Large intestine (tissue), 3 donors: Measurements from ENCODE around the gene YWHAQ. TPM values are rescaled to one million over a fixed set of nuclear protein-coding genes. Genes with fewer than 3 reads are reported as not detected.
"Not testable (repeated sequence)": the region's sequence is repeated elsewhere in the genome, so short reads cannot be mapped to it uniquely, and the experiment has no call there.

Source experiments
- DNase-seq, 2 donors: peaks; one replicate each; pipeline versions ENCODE4 v3.0.0 to v3.0.0-alpha.2; 2013
- H3K27ac ChIP-seq: one replicate; pipeline ENCODE4 v1.5.1; 2013; ENCODE audit warnings: low read length
- H3K27me3 ChIP-seq: 2 replicates; pipeline ENCODE4 v1.6.1; 2013; ENCODE audit warnings: low read length; ENCODE audit not compliant: control insufficient read depth, insufficient read depth
- H3K36me3 ChIP-seq: 2 replicates; pipeline ENCODE4 v1.6.1; 2013; ENCODE audit warnings: low read length; ENCODE audit not compliant: control insufficient read depth, insufficient read depth
- H3K4me1 ChIP-seq: one replicate; pipeline ENCODE4 v1.6.1; 2013; ENCODE audit warnings: low read length; ENCODE audit not compliant: control insufficient read depth, insufficient read depth
- H3K4me3 ChIP-seq: one replicate; pipeline ENCODE4 v1.5.1; 2013; ENCODE audit warnings: low read length
- H3K9me3 ChIP-seq: one replicate; pipeline ENCODE4 v1.6.1; 2013; ENCODE audit warnings: mild to moderate bottlenecking, low read depth, low read length, moderate library complexity; ENCODE audit not compliant: control insufficient read depth
- WGBS: methylation state at CpG from one replicate; pipeline ENCODE4 v1.1.5; 2013; ENCODE audit warnings: low lambda C conversion rate; ENCODE audit not compliant: insufficient coverage; 5-methylcytosine and 5-hydroxymethylcytosine counted together
- polyA plus RNA-seq: library from polyadenylated mRNA; unstranded; fragments of 120-200 nt; gene quantifications from one replicate; pipeline ENCODE4 v1.2.1, GENCODE V29; 2013

The YWHAQ gene
- polyA plus RNA-seq, 1 donor, result 234 TPM

GRCh38 chr2:9637330-9637729, 6.5 kb upstream of the YWHAQ start:
- Histone ChIP-seq H3K4me3 (no peak overlapping the region), H3K36me3 (no peaks in the 10 kb centered on the region), H3K27ac (no peak overlapping the region), H3K4me1 (peaks cover 5% of the 10 kb centered on the region), H3K27me3 (no peaks in the 10 kb centered on the region), H3K9me3 (no peaks in the 10 kb centered on the region)
- DNase-seq, result no peak
- WGBS, result no CpG with 5 or more reads among the region's 2 CpGs

GRCh38 chr2:9634133-9634532, 3.3 kb upstream of the YWHAQ start:
- H3K4me3 ChIP-seq, result no peak overlapping the region
- H3K4me1 ChIP-seq, result peaks cover 13% of the 10 kb centered on the region
- H3K9me3 ChIP-seq, result no peaks in the 10 kb centered on the region
- H3K27me3 ChIP-seq, result no peaks in the 10 kb centered on the region
- no peak for DNase-seq
- WGBS, result no CpG with 5 or more reads among the region's 3 CpGs
- no peaks in the 10 kb centered on the region for H3K36me3 ChIP-seq
- H3K27ac ChIP-seq, result no peak overlapping the region

GRCh38 chr2:9631878-9632700, 1.3 kb upstream of the YWHAQ start:
- DNase-seq, result peak in 1 of 2 donors; percentile 37
- Histone ChIP-seq H3K4me3 (no peak overlapping the region), H3K4me1 (peaks cover 15% of the 10 kb centered on the region), H3K36me3 (peaks cover 11% of the 10 kb centered on the region), H3K27me3 (no peaks in the 10 kb centered on the region), H3K27ac (no peak overlapping the region), H3K9me3 (no peaks in the 10 kb centered on the region)
- WGBS, result no CpG with 5 or more reads among the region's 13 CpGs

DNA sequence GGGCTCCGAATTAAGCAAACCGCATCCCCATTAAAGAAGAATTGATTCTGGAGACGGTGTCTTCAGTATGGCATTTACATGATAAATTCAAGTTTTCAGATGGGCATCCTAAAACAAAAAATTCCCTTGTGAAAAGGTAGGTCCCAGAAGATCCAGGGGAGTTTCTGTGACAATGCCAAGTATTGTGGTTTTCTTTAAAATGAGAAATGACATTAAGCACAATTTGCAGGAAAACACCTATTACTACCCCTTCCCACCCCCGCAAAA, 689 bp upstream of the YWHAQ start:
- peak overlapping the region; percentile 52 for H3K4me3 ChIP-seq
- DNase-seq, result no peak
- peaks cover 15% of the 10 kb centered on the region for H3K36me3 ChIP-seq
- no CpG with 5 or more reads among the region's 4 CpGs for WGBS
- peaks cover 15% of the 10 kb centered on the region for H3K4me1 ChIP-seq
- H3K27me3 ChIP-seq, result no peaks in the 10 kb centered on the region
- H3K9me3 ChIP-seq, result no peaks in the 10 kb centered on the region
- H3K27ac ChIP-seq, result peak overlapping the region; percentile 92

- peaks cover 15% of the 10 kb centered on the region for H3K4me1 ChIP-seq
- DNase-seq, result peak; percentile 57 to 90
- no CpG with 5 or more reads among the region's 67 CpGs for WGBS
Observed at GRCh38 chr2:9630117-9630735, 571 bp downstream of the YWHAQ start.

DNA sequence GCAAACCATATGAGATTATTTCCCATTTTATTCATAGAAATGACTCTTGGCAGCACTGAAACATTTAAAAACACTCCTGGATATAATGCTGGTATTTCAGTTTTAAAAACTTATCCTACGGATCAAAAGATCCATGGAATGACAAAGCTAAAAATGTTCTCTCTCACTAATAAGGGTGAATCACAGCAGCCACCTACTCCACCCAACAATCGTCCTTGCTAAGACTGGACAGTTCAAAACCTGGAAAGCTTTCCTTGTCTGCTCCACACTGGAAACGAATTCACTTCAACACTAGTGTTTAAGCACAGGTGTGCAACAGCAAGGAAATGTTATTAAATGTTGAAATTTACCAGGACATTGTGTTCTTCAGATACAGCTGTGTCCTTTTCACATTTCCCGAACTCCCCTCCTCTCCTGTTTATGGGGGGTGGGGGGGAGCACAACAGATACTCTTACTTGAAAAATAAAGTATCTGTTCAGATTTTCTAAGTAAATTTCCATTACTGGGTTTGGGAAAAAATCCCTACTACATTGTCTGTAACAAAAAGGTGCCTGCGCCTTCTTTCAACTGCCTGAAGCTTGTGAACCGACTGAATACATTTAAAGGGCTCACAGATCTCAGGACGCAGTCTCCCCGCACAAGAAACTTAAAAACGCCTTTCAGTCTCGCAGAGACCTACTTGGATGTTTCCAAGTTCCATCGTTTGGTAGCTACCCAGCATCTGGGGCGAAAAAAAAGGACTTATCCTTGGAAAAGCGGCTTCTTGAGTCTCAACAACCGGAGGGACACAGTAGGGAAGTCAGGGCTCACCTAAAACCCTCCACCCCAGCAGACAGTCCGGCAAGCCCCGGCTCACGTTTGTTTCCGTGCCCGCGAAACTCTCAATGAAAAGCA, 1.3 kb downstream of the YWHAQ start:
- DNase-seq, result peak in 1 of 2 donors; percentile 17
- H3K27ac ChIP-seq, result peak overlapping the region; percentile 92
- peaks cover 20% of the 10 kb centered on the region for H3K36me3 ChIP-seq
- no peaks in the 10 kb centered on the region for H3K9me3 ChIP-seq
- peaks cover 15% of the 10 kb centered on the region for H3K4me1 ChIP-seq
- H3K27me3 ChIP-seq, result no peaks in the 10 kb centered on the region
- 0% methylated on average over 2 of the region's 20 CpGs for WGBS
- peak overlapping the region; percentile 52 for H3K4me3 ChIP-seq

More at GRCh38 chr2:9630117-9630735, 571 bp downstream of the YWHAQ start:
- peaks cover 18% of the 10 kb centered on the region for H3K36me3 ChIP-seq
- no peaks in the 10 kb centered on the region for H3K9me3 ChIP-seq
- peak overlapping the region; percentile 52 for H3K4me3 ChIP-seq
- H3K27ac ChIP-seq, result peak overlapping the region; percentile 92
- no peaks in the 10 kb centered on the region for H3K27me3 ChIP-seq

DNA sequence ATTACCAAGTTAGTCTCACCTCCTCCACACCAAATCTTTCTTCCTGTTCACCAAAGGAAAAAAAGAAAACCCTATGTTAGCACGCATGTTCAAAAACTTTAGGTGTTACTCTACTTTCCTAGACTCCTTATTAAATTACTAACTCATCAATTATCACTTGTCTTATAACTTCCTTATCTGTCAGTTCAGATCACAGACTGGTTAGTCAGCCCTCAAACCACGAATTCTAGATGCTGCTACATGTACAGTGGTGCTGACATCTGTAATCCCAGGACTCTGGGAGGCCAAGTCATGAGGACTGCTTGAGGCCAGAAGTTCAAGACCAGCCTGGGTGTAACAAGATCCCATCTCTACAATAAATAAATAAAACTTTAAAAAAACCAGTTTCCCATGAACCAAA, 3.5 kb downstream of the YWHAQ start:
- Histone ChIP-seq H3K36me3 (peaks cover 26% of the 10 kb centered on the region), H3K4me1 (peaks cover 14% of the 10 kb centered on the region), H3K4me3 (no peak overlapping the region), H3K27me3 (no peaks in the 10 kb centered on the region), H3K27ac (no peak overlapping the region), H3K9me3 (no peaks in the 10 kb centered on the region)
- WGBS, result no CpG with 5 or more reads among the region's 2 CpGs
- DNase-seq, result no peak

- Histone ChIP-seq H3K27ac (no peak overlapping the region), H3K9me3 (no peaks in the 10 kb centered on the region), H3K4me3 (no peak overlapping the region), H3K27me3 (no peaks in the 10 kb centered on the region), H3K36me3 (peaks cover 25% of the 10 kb centered on the region), H3K4me1 (peaks cover 15% of the 10 kb centered on the region)
- WGBS, result no CpG with 5 or more reads among the region's 9 CpGs
- DNase-seq, result no peak
Observed at GRCh38 chr2:9623151-9623550, 7.6 kb downstream of the YWHAQ start.

- H3K4me1 ChIP-seq, H3K27me3 ChIP-seq, H3K9me3 ChIP-seq, H3K27ac ChIP-seq, DNase-seq, H3K4me3 ChIP-seq: not testable (repeated sequence)
- peaks cover 19% of the 10 kb centered on the region for H3K36me3 ChIP-seq
- no CpG with 5 or more reads among the region's 6 CpGs for WGBS
Observed at GRCh38 chr2:9621655-9622054, 9.1 kb downstream of the YWHAQ start.

- H3K4me1 ChIP-seq, result peaks cover 20% of the 10 kb centered on the region
- H3K9me3 ChIP-seq, result no peaks in the 10 kb centered on the region
- H3K27ac ChIP-seq, result no peak overlapping the region
- H3K27me3 ChIP-seq, result no peaks in the 10 kb centered on the region
- peaks cover 12% of the 10 kb centered on the region for H3K36me3 ChIP-seq
- H3K4me3 ChIP-seq, result no peak overlapping the region
- WGBS, result 80% methylated on average over 1 of the region's 4 CpGs
- DNase-seq, result no peak
Observed at GRCh38 chr2:9618410-9618809, 12.4 kb downstream of the YWHAQ start.
